Measurements from ENCODE around the gene CHORDC1. TPM values are rescaled to one million over a fixed set of nuclear protein-coding genes. Genes with fewer than 3 reads are reported as not detected.
A peak's percentile ranks its signal among the peaks of the same experiment; 100 is the strongest.

The CHORDC1 gene
- total and polyA plus RNA-seq, 2 donors (not counting 3 experiments of a cell fraction or from before 2014, with no cell fraction given) = 30.3 to 56.8 TPM

- TF ChIP-seq MYC (IDR thresholded peaks at IDR 0.05; ENCODE audit: low read depth, low read length) (no peak), GATA2 (IDR thresholded peaks at IDR 0.05; ENCODE audit: insufficient read depth, insufficient read length, low read depth, low read length) (no peak)
- H3K4me3 ChIP-seq (replicated peaks in 1 of 3; ENCODE audit: insufficient read depth in 1 of 3, low read depth in 1 of 3, low read length in 3 of 3) = no peak overlapping the region
- no peak for FAIRE-seq
- no peaks in the 10 kb centered on the region for H3K27me3 ChIP-seq (ENCODE audit: control insufficient read depth in 2 of 2, insufficient read depth in 2 of 2, low read length in 2 of 2)
- no peak overlapping the region for H2AFZ ChIP-seq (ENCODE audit: low read depth, low read length)
- no peak overlapping the region for H3K9ac ChIP-seq (replicated peaks; ENCODE audit: extremely low read depth, insufficient read depth, low read length)
- CTCF ChIA-PET = no interaction called here
- H3K4me1 ChIP-seq (ENCODE audit: control insufficient read depth, extremely low read depth, insufficient read depth, low read length) = peaks cover 6% of the 10 kb centered on the region
- no peaks in the 10 kb centered on the region for H3K9me3 ChIP-seq (replicated peaks; ENCODE audit: control insufficient read depth, insufficient read depth, low read length)
- dilution Hi-C loops (cut with MboI; ENCODE audit: extremely low pct_ligation_motif_present, low sequenced_read_pairs) = no loop called here
- H4K20me1 ChIP-seq (replicated peaks; ENCODE audit: control insufficient read depth, extremely low read depth, insufficient read depth, low read length) = no peaks in the 10 kb centered on the region
- H3K9me1 ChIP-seq (replicated peaks; ENCODE audit: control insufficient read depth, extremely low read depth, insufficient read depth, low read length) = no peaks in the 10 kb centered on the region
- DNase-seq (ENCODE audit: low read depth, low spot score) = no peak
- H3K79me2 ChIP-seq (ENCODE audit: control insufficient read depth, insufficient read depth, low read length) = no peaks in the 10 kb centered on the region
- H3K27ac ChIP-seq (ENCODE audit: insufficient read depth, low read depth, low read length) = no peak overlapping the region
- intact Hi-C loops (cut with micrococcal nuclease) = no loop called here
- H3K4me2 ChIP-seq (ENCODE audit: insufficient read depth, low read length) = no peak overlapping the region
- no peaks in the 10 kb centered on the region for H3K36me3 ChIP-seq (ENCODE audit: control insufficient read depth in 2 of 2, extremely low read depth in 1 of 2, insufficient read depth in 2 of 2, low read length in 2 of 2)
- POLR2A ChIA-PET = no interaction called here
- no TSS peak for BruUV-seq (replicated peaks)
Measured at GRCh38 chr11:90179923-90180322, 42.9 kb downstream of the CHORDC1 start.

GRCh38 chr11:90178751-90179150, 44.1 kb downstream of the CHORDC1 start:
- FAIRE-seq (no peak), DNase-seq (ENCODE audit: low read depth, low spot score) (no peak)
- Histone ChIP-seq H3K27me3 (ENCODE audit: control insufficient read depth in 2 of 2, insufficient read depth in 2 of 2, low read length in 2 of 2) (no peaks in the 10 kb centered on the region), H3K9me3 (replicated peaks; ENCODE audit: control insufficient read depth, insufficient read depth, low read length) (no peaks in the 10 kb centered on the region), H3K4me3 (replicated peaks in 1 of 3; ENCODE audit: insufficient read depth in 1 of 3, low read depth in 1 of 3, low read length in 3 of 3) (no peak overlapping the region), H4K20me1 (replicated peaks; ENCODE audit: control insufficient read depth, extremely low read depth, insufficient read depth, low read length) (no peaks in the 10 kb centered on the region), H3K27ac (ENCODE audit: insufficient read depth, low read depth, low read length) (no peak overlapping the region), H3K4me1 (ENCODE audit: control insufficient read depth, extremely low read depth, insufficient read depth, low read length) (peaks cover 6% of the 10 kb centered on the region), H3K9me1 (replicated peaks; ENCODE audit: control insufficient read depth, extremely low read depth, insufficient read depth, low read length) (no peaks in the 10 kb centered on the region), H3K4me2 (ENCODE audit: insufficient read depth, low read length) (no peak overlapping the region), H3K9ac (replicated peaks; ENCODE audit: extremely low read depth, insufficient read depth, low read length) (no peak overlapping the region), H3K36me3 (ENCODE audit: control insufficient read depth in 2 of 2, extremely low read depth in 1 of 2, insufficient read depth in 2 of 2, low read length in 2 of 2) (no peaks in the 10 kb centered on the region), H3K79me2 (ENCODE audit: control insufficient read depth, insufficient read depth, low read length) (no peaks in the 10 kb centered on the region), H2AFZ (ENCODE audit: low read depth, low read length) (no peak overlapping the region)
- POLR2A ChIA-PET = no interaction called here
- no peak for TF ChIP-seq GATA2 (IDR thresholded peaks at IDR 0.05; ENCODE audit: insufficient read depth, insufficient read length, low read depth, low read length)
- no peak for TF ChIP-seq MAX (IDR thresholded peaks at IDR 0.05; ENCODE audit: insufficient read depth, insufficient read length)
- peak; percentile 8 for TF ChIP-seq JUN (IDR thresholded peaks at IDR 0.05; ENCODE audit: borderline replicate concordance, insufficient read depth, insufficient read length, low read depth)
- TF ChIP-seq EZH2 (IDR thresholded peaks at IDR 0.05; ENCODE audit: borderline replicate concordance, low read depth, low read length, severe bottlenecking) = no peak
- no peak for TF ChIP-seq POLR2A (IDR thresholded peaks at IDR 0.05; ENCODE audit: low read depth, low read length)
- peak; percentile 17 for TF ChIP-seq FOS (IDR thresholded peaks at IDR 0.05; ENCODE audit: borderline replicate concordance, insufficient read depth, low read length)
- CTCF ChIA-PET = interaction anchor here (1.3 kb wide), 1 partner anchor 14 kb away, joined by 5 read pairs; no protein-coding TSS in a partner anchor
- dilution Hi-C loops (cut with MboI; ENCODE audit: extremely low pct_ligation_motif_present, low sequenced_read_pairs) = no loop called here
- intact Hi-C loops (cut with micrococcal nuclease) = no loop called here
- BruUV-seq (replicated peaks) = no TSS peak

All from endothelial cell of umbilical vein (primary cell).